RWPE2 (cell line): ENCODE data around the gene HLA-A.

Experiments
- ATAC-seq: fragments of 200-7000 bp; cut with Tn5 transposase; 3 replicates; pipeline ENCODE4 v1.9.1; 2021; ENCODE audit warnings: low read depth
- DNase-seq: peaks from one replicate; pipeline ENCODE4 v3.0.0-alpha.2; 2020; ENCODE audit warnings: low spot score
- H3K27ac ChIP-seq: fragments of 450-650 bp; 2 replicates; pipeline ENCODE4 v1.5.1; 2017; ENCODE audit warnings: mild to moderate bottlenecking; ENCODE audit not compliant: poor library complexity, severe bottlenecking
- H3K27me3 ChIP-seq: fragments of 250-450 bp; sonication (Bioruptor Pico); 2 replicates; pipeline ENCODE4 v1.5.1; 2021; ENCODE audit warnings: mild to moderate bottlenecking, moderate library complexity; ENCODE audit not compliant: insufficient read depth, poor library complexity, severe bottlenecking
- H3K36me3 ChIP-seq: fragments of 250-450 bp; sonication (Bioruptor Pico); 2 replicates; pipeline ENCODE4 v1.5.1; 2020; ENCODE audit warnings: low read depth, mild to moderate bottlenecking, moderate library complexity
- H3K4me1 ChIP-seq: fragments of 250-450 bp; sonication (Bioruptor Pico); 2 replicates; pipeline ENCODE4 v1.5.1; 2021; ENCODE audit warnings: mild to moderate bottlenecking, moderate library complexity; ENCODE audit not compliant: insufficient read depth, poor library complexity, severe bottlenecking
- H3K4me3 ChIP-seq: fragments of 250-450 bp; sonication (Bioruptor Pico); 2 replicates; pipeline ENCODE4 v1.5.1; 2021; ENCODE audit warnings: mild to moderate bottlenecking, moderate library complexity; ENCODE audit not compliant: severe bottlenecking
- H3K9me3 ChIP-seq: fragments of 250-450 bp; sonication (Bioruptor Pico); 2 replicates; pipeline ENCODE4 v1.5.1; 2021; ENCODE audit warnings: mild to moderate bottlenecking, moderate library complexity; ENCODE audit not compliant: severe bottlenecking
- CTCF ChIP-seq: fragments of 450-650 bp; IDR thresholded peaks from one replicate; pipeline ENCODE4 v1.5.1; 2017; ENCODE audit warnings: mild to moderate bottlenecking, moderate library complexity; ENCODE audit not compliant: poor library complexity, severe bottlenecking

The HLA-A gene

GRCh38 chr6:29947077-29947980, 5.0 kb downstream of the HLA-A start:
- Histone ChIP-seq H3K9me3 (no peaks in the 10 kb centered on the region), H3K36me3 (peaks cover 31% of the 10 kb centered on the region), H3K4me3 (no peak overlapping the region), H3K27ac (no peak overlapping the region), H3K4me1 (no peaks in the 10 kb centered on the region), H3K27me3 (no peaks in the 10 kb centered on the region)
- ATAC-seq (no peak), DNase-seq (no peak)
- no peak for TF ChIP-seq CTCF

GRCh38 chr6:29948277-29948676, 5.9 kb downstream of the HLA-A start:
- Histone ChIP-seq H3K27me3 (no peaks in the 10 kb centered on the region), H3K9me3 (no peaks in the 10 kb centered on the region), H3K4me1 (peaks cover 7% of the 10 kb centered on the region), H3K36me3 (peaks cover 31% of the 10 kb centered on the region), H3K4me3 (no peak overlapping the region), H3K27ac (no peak overlapping the region)
- DNase-seq (no peak), ATAC-seq (no peak)
- TF ChIP-seq CTCF: no peak

GRCh38 chr6:29949934-29950333, 7.6 kb downstream of the HLA-A start:
- Histone ChIP-seq H3K27me3 (no peaks in the 10 kb centered on the region), H3K4me1 (peaks cover 14% of the 10 kb centered on the region), H3K36me3 (peaks cover 15% of the 10 kb centered on the region), H3K27ac (no peak overlapping the region), H3K4me3 (no peak overlapping the region), H3K9me3 (no peaks in the 10 kb centered on the region)
- TF ChIP-seq CTCF: no peak
- DNase-seq: no peak
- no peak for ATAC-seq

GRCh38 chr6:29951882-29952281, 9.6 kb downstream of the HLA-A start:
- no peak overlapping the region for H3K27ac ChIP-seq
- H3K36me3 ChIP-seq: no peaks in the 10 kb centered on the region
- ATAC-seq (no peak), DNase-seq (no peak)
- no peak for TF ChIP-seq CTCF
- no peaks in the 10 kb centered on the region for H3K27me3 ChIP-seq
- H3K9me3 ChIP-seq: no peaks in the 10 kb centered on the region
- H3K4me1 ChIP-seq: peaks cover 14% of the 10 kb centered on the region
- no peak overlapping the region for H3K4me3 ChIP-seq

- H3K27me3 ChIP-seq: no peaks in the 10 kb centered on the region
- H3K36me3 ChIP-seq: no peaks in the 10 kb centered on the region
- ATAC-seq (peak; percentile 97), DNase-seq (no peak)
- H3K4me1 ChIP-seq: peaks cover 14% of the 10 kb centered on the region
- peak overlapping the region; percentile 65 for H3K27ac ChIP-seq
- H3K4me3 ChIP-seq: no peak overlapping the region
- no peak for TF ChIP-seq CTCF
- H3K9me3 ChIP-seq: no peaks in the 10 kb centered on the region
Measured at GRCh38 chr6:29953001-29953441, 10.7 kb downstream of the HLA-A start.
